Spleen (tissue), 11 donors: ENCODE data around the gene TSPYL1. TPM values are rescaled to one million over a fixed set of nuclear protein-coding genes. Genes with fewer than 3 reads are reported as not detected.
A peak's percentile ranks its signal among the peaks of the same experiment; 100 is the strongest.

Source experiments
- DNase-seq: peaks from one replicate; pipeline ENCODE4 v3.0.0-alpha.2; 2020
- H3K27ac ChIP-seq, 8 donors: fragments of 200-600 bp; sonication (generic) in 7 of 8; 1 replicate in 4 of 8; 2 replicates in 4 of 8; pipeline versions ENCODE4 v1.5.0 to v1.8.0; 2016 to 2021; ENCODE audit warnings: inconsistent platforms in 4 of 8, mild to moderate bottlenecking in 4 of 8, moderate library complexity in 1 of 8
- H3K27me3 ChIP-seq, 7 donors: fragments of 200-600 bp; sonication (generic) in 6 of 7; replicated peaks in 1 of 7; 1 replicate in 4 of 7; 2 replicates in 3 of 7; pipeline versions ENCODE4 v1.5.0 to v1.8.0; 2016 to 2021; ENCODE audit warnings: inconsistent platforms in 3 of 7, mild to moderate bottlenecking in 1 of 7
- H3K36me3 ChIP-seq, 6 donors: fragments of 200-600 bp; sonication (generic) in 5 of 6; 1 replicate in 4 of 6; 2 replicates in 2 of 6; pipeline versions ENCODE4 v1.5.0 to v1.8.0; 2016 to 2021; ENCODE audit warnings: inconsistent platforms in 2 of 6
- H3K4me1 ChIP-seq, 6 donors: fragments of 200-600 bp; sonication (generic) in 5 of 6; 1 replicate in 3 of 6; 2 replicates in 3 of 6; pipeline versions ENCODE4 v1.5.0 to v1.8.0; 2016 to 2021; ENCODE audit warnings: inconsistent platforms in 3 of 6
- H3K4me3 ChIP-seq, 8 donors: fragments of 200-600 bp; sonication (generic) in 7 of 8; 1 replicate in 4 of 8; 2 replicates in 4 of 8; pipeline versions ENCODE4 v1.5.0 to v1.8.0; 2016 to 2021; ENCODE audit warnings: inconsistent platforms in 4 of 8, mild to moderate bottlenecking in 4 of 8, moderate library complexity in 2 of 8
- H3K9me3 ChIP-seq, 8 donors: fragments of 200-600 bp; sonication (generic) in 7 of 8; 1 replicate in 4 of 8; 2 replicates in 4 of 8; pipeline versions ENCODE4 v1.5.0 to v1.8.0; 2016 to 2021; ENCODE audit warnings: inconsistent platforms in 4 of 8
- POLR2A ChIP-seq, 3 donors: fragments of 450-650 bp; IDR thresholded peaks; one replicate each; pipeline ENCODE4 v1.5.1; 2017; ENCODE audit warnings: antibody characterized with exemption in 3 of 3, mild to moderate bottlenecking in 1 of 3
- POLR2AphosphoS5 ChIP-seq, 3 donors: sonication (generic); formaldehyde crosslinking; IDR thresholded peaks; one replicate each; pipeline ENCODE4 v1.5.1; 2017; ENCODE audit warnings: antibody characterized with exemption in 3 of 3
- WGBS, 5 donors: extraction: QIAGEN DNeasy Blood & Tissue Kit in 3 of 5; methylation state at CpG; one replicate each; pipeline versions ENCODE4 v1.1.5 to v1.1.7; 2013 to 2018; 5-methylcytosine and 5-hydroxymethylcytosine counted together
- intact Hi-C: fragments of 100-400 bp; cut with DNase I; formaldehyde crosslinking; loops from one replicate; pipeline ENCODE4 v1.15.0; 2023; ENCODE audit warnings: low total_unique reads
- polyA plus RNA-seq, 3 donors: library from polyadenylated mRNA; stranded (reverse); fragments of 200-250 nt; gene quantifications; one replicate each; pipeline ENCODE4 v1.2.1, GENCODE V29; 2013
- total RNA-seq, 7 donors: library from RNA; depleted of rRNA in 3 of 7; stranded (reverse); fragments of >200 nt in 3 of 7; fragmentation: NEBNext Ultra II Directional in 4 of 7; extraction: Animal tissue kit (Norgen Biotek cat#: 25700) in 4 of 7; gene quantifications; one replicate each; pipeline versions ENCODE4 v1.1.0 to v1.2.1, GENCODE V29; 2016 to 2021
- TF ChIP-seq, protein P1 (sequence below), 11 experiments: fragments of 200-600 bp in 7 of 11; fragments of 450-650 bp in 4 of 11; sonication (generic) in 4 of 11; IDR thresholded peaks in 8 of 11; conservative IDR thresholded peaks in 3 of 11; 1 replicate in 7 of 11; 2 replicates in 4 of 11; pipeline versions ENCODE4 v1.4.0 to v1.8.0; 2016 to 2021; ENCODE audit warnings: antibody characterized with exemption in 11 of 11, inconsistent platforms in 4 of 11, mild to moderate bottlenecking in 1 of 11
- donor health status: healthy with polysubstance abuse.
- donor health status: DM: no; HTN: no; CAD: no; lungs with moderate emphysema.
- donor health status: DM: no; HTN: no; CAD: no.
- donor health status: Bipolar disorder and iron deficiency.
- donor health status: healthy.
- donor health status: DM: no; HTN: no; CAD: no.
- donor health status: DM: yes; HTN: yes; CAD: no.

The TSPYL1 gene
- total and polyA plus RNA-seq, 10 donors = 28.7 to 97.7 (median 66.5) TPM

DNA sequence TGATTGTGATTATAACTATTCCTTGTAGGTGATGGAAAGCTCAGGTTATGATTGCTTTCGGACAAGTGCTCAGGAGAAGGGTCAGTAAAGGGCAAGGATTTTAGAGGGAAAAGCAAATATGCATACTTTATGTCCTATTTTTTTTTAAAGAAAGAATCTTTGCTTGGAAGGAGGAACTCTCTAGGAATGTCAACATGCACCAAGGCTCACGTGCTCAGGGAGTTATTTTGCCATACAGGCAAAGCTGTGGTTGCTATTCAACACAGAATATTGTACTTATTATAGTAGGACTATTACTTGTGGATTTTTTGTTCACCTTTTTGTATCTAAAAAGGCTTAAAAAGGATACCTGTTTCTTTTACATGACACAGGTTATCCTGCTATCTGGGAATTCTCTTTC, 3.0 kb upstream of the TSPYL1 start:
- intact Hi-C loops = loop anchor here (5.0 kb wide), 1 partner anchor 250 kb away; no protein-coding TSS in a partner anchor
- Histone ChIP-seq H3K27me3 (no peaks in the 10 kb centered on the region), H3K27ac (no peak overlapping the region), H3K36me3 (peaks cover 0 to 10% (median 5%) of the 10 kb centered on the region in 6 donors), H3K4me3 (no peak overlapping the region), H3K9me3 (no peaks in the 10 kb centered on the region), H3K4me1 (peaks cover 23 to 68% (median 31%) of the 10 kb centered on the region in 6 donors)
- no peak for TF ChIP-seq POLR2AphosphoS5 (IDR thresholded peaks at IDR 0.05)
- TF ChIP-seq POLR2A (IDR thresholded peaks at IDR 0.05) = no peak
- TF ChIP-seq, protein P1, sequence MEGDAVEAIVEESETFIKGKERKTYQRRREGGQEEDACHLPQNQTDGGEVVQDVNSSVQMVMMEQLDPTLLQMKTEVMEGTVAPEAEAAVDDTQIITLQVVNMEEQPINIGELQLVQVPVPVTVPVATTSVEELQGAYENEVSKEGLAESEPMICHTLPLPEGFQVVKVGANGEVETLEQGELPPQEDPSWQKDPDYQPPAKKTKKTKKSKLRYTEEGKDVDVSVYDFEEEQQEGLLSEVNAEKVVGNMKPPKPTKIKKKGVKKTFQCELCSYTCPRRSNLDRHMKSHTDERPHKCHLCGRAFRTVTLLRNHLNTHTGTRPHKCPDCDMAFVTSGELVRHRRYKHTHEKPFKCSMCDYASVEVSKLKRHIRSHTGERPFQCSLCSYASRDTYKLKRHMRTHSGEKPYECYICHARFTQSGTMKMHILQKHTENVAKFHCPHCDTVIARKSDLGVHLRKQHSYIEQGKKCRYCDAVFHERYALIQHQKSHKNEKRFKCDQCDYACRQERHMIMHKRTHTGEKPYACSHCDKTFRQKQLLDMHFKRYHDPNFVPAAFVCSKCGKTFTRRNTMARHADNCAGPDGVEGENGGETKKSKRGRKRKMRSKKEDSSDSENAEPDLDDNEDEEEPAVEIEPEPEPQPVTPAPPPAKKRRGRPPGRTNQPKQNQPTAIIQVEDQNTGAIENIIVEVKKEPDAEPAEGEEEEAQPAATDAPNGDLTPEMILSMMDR (IDR thresholded peaks at IDR 0.05 in 8 of 11, conservative IDR thresholded peaks at IDR 0.05 in 3 of 11) = no peak
- WGBS, 5 donors = 74 to 86% (median 81%) methylated on average over 2 of the region's 2 CpGs
- no peak for DNase-seq

DNA sequence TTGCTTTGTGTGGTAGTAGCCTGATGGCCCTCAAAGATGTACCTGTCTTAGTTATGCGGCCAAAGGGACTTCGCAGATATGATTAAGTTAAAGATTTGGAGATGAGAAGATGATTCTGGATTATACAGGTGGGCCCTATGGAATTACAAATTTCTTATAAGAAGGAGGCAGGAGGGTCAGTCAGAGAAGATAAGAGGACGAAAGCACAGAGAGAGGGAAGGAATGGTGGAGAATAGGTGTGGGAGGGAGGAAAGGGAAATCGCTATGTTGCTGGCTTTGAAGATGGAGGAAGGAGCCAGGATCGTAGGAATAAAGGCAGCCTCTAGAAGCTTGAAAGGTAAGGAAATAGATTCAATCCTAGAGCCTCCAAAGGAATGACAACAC, 1.2 kb upstream of the TSPYL1 start:
- Histone ChIP-seq H3K4me1 (peaks cover 29 to 72% (median 47%) of the 10 kb centered on the region in 6 donors), H3K9me3 (no peaks in the 10 kb centered on the region), H3K27ac (peak overlapping the region; percentile 88 to 100 (median 99)), H3K27me3 (no peaks in the 10 kb centered on the region), H3K4me3 (peak overlapping the region in 4 of 8 donors; percentile 63 to 91 (median 85)), H3K36me3 (peaks cover 0 to 15% (median 5%) of the 10 kb centered on the region in 6 donors)
- 83 to 90% (median 88%) methylated on average over 5 of the region's 5 CpGs for WGBS, 5 donors
- DNase-seq = no peak
- intact Hi-C loops = loop anchor here (5.0 kb wide), 1 partner anchor 251 kb away; no protein-coding TSS in a partner anchor
- TF ChIP-seq, protein P1 (IDR thresholded peaks at IDR 0.05 in 8 of 11, conservative IDR thresholded peaks at IDR 0.05 in 3 of 11) = no peak
- TF ChIP-seq POLR2AphosphoS5 (IDR thresholded peaks at IDR 0.05) (no peak), POLR2A (IDR thresholded peaks at IDR 0.05) (no peak)

DNA sequence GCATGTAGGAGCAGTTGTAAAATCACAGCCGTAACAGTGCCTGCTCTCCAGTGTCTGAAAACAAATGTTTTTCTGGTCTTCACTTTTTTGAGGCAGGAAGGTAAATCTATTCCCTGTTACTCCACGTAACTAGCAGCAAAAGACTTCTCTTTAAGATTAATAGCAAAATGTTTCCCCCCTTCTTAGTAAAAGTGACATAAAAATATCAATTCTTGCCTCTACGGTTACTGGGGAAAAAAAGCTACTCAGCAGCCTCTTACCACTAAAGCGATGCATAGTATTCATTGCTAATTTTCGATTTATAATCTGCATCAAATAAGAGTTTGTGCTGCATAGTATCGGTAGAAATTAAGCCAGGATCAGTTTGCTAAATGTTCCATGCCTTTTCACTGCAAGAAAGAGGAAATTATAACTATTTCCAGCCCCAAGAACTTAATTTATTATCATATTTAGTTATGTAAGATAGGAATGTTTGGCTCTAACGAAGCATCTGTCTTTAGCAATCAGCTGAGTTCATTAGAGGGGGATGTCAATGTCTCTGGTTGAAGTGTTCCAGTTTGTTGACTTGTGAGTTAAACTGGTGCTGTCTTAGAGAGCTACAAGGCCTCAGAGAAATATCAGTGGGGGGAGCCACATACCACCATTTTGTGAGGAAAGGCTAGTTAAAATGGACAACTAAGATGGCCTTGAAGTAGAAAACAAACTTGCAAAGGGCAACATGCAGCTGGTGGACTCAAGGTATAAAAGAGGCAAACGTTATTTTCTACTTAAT, 617 bp upstream of the TSPYL1 start:
- peak overlapping the region; percentile 88 to 100 (median 99) for H3K27ac ChIP-seq
- intact Hi-C loops = loop anchor here (5.0 kb wide), 1 partner anchor 252 kb away; no protein-coding TSS in a partner anchor
- H3K36me3 ChIP-seq = peaks cover 0 to 20% (median 6%) of the 10 kb centered on the region in 6 donors
- H3K27me3 ChIP-seq = no peaks in the 10 kb centered on the region
- H3K9me3 ChIP-seq = no peaks in the 10 kb centered on the region
- DNase-seq = no peak
- peaks cover 34 to 78% (median 52%) of the 10 kb centered on the region in 6 donors for H3K4me1 ChIP-seq
- peak overlapping the region; percentile 50 to 91 (median 81) for H3K4me3 ChIP-seq
- TF ChIP-seq POLR2A (IDR thresholded peaks at IDR 0.05) (no peak), POLR2AphosphoS5 (IDR thresholded peaks at IDR 0.05) (no peak)
- TF ChIP-seq, protein P1 (IDR thresholded peaks at IDR 0.05 in 8 of 11, conservative IDR thresholded peaks at IDR 0.05 in 3 of 11) = no peak
- WGBS, 5 donors = 10 to 15% (median 14%) methylated on average over 8 of the region's 8 CpGs

DNA sequence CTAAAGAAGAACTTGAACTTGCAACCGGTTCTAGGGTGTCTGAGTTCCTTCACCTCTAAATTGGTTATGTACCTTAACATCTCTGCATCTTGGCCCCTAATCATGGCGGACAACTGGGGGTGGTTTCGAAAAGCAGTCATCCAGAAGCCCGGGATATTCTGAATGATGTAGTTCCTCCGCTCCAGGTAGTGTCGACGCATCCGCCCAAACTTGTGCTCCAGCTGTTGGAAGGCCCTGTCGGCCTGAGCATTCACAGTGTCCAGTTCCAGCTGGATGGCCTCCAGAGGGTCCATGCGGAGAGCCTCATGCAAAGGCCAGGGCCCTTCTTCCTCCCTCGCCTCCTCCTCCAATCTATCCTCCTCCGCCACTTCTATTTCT, 887 bp downstream of the TSPYL1 start:
- TF ChIP-seq POLR2A (IDR thresholded peaks at IDR 0.05) (no peak), POLR2AphosphoS5 (IDR thresholded peaks at IDR 0.05) (no peak)
- TF ChIP-seq, protein P1 (IDR thresholded peaks at IDR 0.05 in 8 of 11, conservative IDR thresholded peaks at IDR 0.05 in 3 of 11) = no peak
- H3K4me1 ChIP-seq = peaks cover 39 to 89% (median 65%) of the 10 kb centered on the region in 6 donors
- no peaks in the 10 kb centered on the region for H3K27me3 ChIP-seq
- H3K4me3 ChIP-seq = peak overlapping the region; percentile 50 to 91 (median 81)
- intact Hi-C loops = no loop called here
- peaks cover 0 to 35% (median 15%) of the 10 kb centered on the region in 6 donors for H3K36me3 ChIP-seq
- WGBS, 5 donors = 10 to 23% (median 13%) methylated on average over 12 of the region's 12 CpGs
- H3K9me3 ChIP-seq = no peaks in the 10 kb centered on the region
- peak; percentile 85 for DNase-seq
- H3K27ac ChIP-seq = peak overlapping the region; percentile 88 to 100 (median 99)
